HG03025 (cell line): Measurements from ENCODE around the gene EML4.
"Not testable (repeated sequence)": the region's sequence is repeated elsewhere in the genome, so short reads cannot be mapped to it uniquely, and the experiment has no call there.

ENCODE experiments used
- ATAC-seq: cut with Tn5 transposase; IDR thresholded peaks from one replicate; pipeline ENCODE4 v1.9.1; 2021; ENCODE audit warnings: mild to moderate bottlenecking, moderate library complexity; ENCODE audit not compliant: unreplicated experiment, low FRiP score

The EML4 gene

GRCh38 chr2:42325609-42326008 lies 156.5 kb downstream of the EML4 start:
- ATAC-seq = no peak

- no peak for ATAC-seq
Observed at GRCh38 chr2:42327125-42327524, 158.0 kb downstream of the EML4 start.

- no peak for ATAC-seq
Observed at GRCh38 chr2:42328148-42328833, 159.1 kb downstream of the EML4 start.

- ATAC-seq = no peak
Observed at GRCh38 chr2:42328923-42329322, 159.8 kb downstream of the EML4 start.

GRCh38 chr2:42329736-42330135 lies 160.6 kb downstream of the EML4 start:
- no peak for ATAC-seq

GRCh38 chr2:42331569-42332284 lies 162.6 kb downstream of the EML4 start:
- ATAC-seq = no peak

- no peak for ATAC-seq
Observed at GRCh38 chr2:42332575-42332974, 163.4 kb downstream of the EML4 start.

- no peak for ATAC-seq
Observed at GRCh38 chr2:42333579-42333978, 164.4 kb downstream of the EML4 start.

GRCh38 chr2:42334220-42334619 lies 165.1 kb downstream of the EML4 start:
- ATAC-seq = no peak

GRCh38 chr2:42334865-42335264 lies 165.7 kb downstream of the EML4 start:
- ATAC-seq = not testable (repeated sequence)

GRCh38 chr2:42335514-42336104 lies 166.5 kb downstream of the EML4 start:
- no peak for ATAC-seq

- no peak for ATAC-seq
Observed at GRCh38 chr2:42336361-42336965, 167.3 kb downstream of the EML4 start.

- no peak for ATAC-seq
Observed at GRCh38 chr2:42337356-42337820, 168.2 kb downstream of the EML4 start.

GRCh38 chr2:42337846-42338566 lies 168.9 kb downstream of the EML4 start:
- no peak for ATAC-seq

GRCh38 chr2:42338567-42339190 lies 169.5 kb downstream of the EML4 start:
- no peak for ATAC-seq

GRCh38 chr2:42339191-42339912 lies 170.2 kb downstream of the EML4 start:
- no peak for ATAC-seq

GRCh38 chr2:42340045-42340937 lies 171.1 kb downstream of the EML4 start:
- no peak for ATAC-seq

- ATAC-seq = no peak
Observed at GRCh38 chr2:42340938-42341636, 171.9 kb downstream of the EML4 start.
